GM23338 (cell line): ENCODE results near the gene GLDC.

Experiments
- CTCF ChIP-seq, 2 experiments: fragments of 200-600 bp in 1 of 2; sonication (generic) in 1 of 2; conservative IDR thresholded peaks; 2 replicates each; pipeline versions ENCODE4 v1.5.1 to v1.6.1; 2016 to 2017; ENCODE audit warnings: antibody characterized with exemption in 2 of 2, low read depth in 2 of 2, mild to moderate bottlenecking in 2 of 2, moderate library complexity in 1 of 2
- EZH2 ChIP-seq: fragments of 200-600 bp; sonication (generic); IDR thresholded peaks from one replicate; pipeline ENCODE4 v1.8.0; 2017; ENCODE audit warnings: antibody characterized with exemption, mild to moderate bottlenecking, low read depth; ENCODE audit not compliant: unreplicated experiment
- JUNB ChIP-seq: IDR thresholded peaks from one replicate; pipeline ENCODE4 v1.6.1; 2016; ENCODE audit warnings: antibody characterized with exemption; ENCODE audit not compliant: unreplicated experiment
- POLR2AphosphoS5 ChIP-seq: IDR thresholded peaks from 2 replicates; pipeline ENCODE4 v1.6.1; 2016; ENCODE audit warnings: antibody characterized with exemption, low read depth

DNA sequence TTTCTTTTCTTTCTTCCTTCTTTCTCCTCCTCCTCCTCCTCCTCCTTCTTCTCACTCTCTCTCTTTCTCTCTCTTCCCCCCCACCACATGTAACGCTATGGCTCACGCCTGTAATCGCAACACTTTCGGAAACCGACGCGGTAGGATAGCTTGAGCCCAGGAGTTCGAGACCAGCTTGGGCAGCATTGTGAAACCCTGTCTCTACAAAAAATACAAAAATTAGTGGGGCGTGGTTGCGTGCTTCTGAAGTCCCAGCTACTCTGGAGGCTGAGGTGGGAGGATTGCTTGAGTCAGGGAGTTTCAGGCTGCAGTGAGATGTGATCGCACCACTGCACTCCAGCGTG, 736 bp upstream of the GLDC start:
- TF ChIP-seq CTCF (conservative IDR thresholded peaks at IDR 0.05; ENCODE audit: low read depth in 2 of 2): no peak
- no peak for TF ChIP-seq EZH2
- TF ChIP-seq POLR2AphosphoS5: no peak
- TF ChIP-seq JUNB: no peak
